Activated CD4-positive, alpha-beta T cell treated with anti-CD3 and anti-CD28 coated beads, Interleukin-2, amount 50 U/mL, for 4 hours (primary cell): ENCODE data around the gene ALDH1L1.
"Not testable (repeated sequence)": the region's sequence is repeated elsewhere in the genome, so short reads cannot be mapped to it uniquely, and the experiment has no call there.

Source experiments
- DNase-seq, 2 experiments: peaks; one replicate each; pipeline ENCODE4 v3.0.0-alpha.2; 2020

ALDH1L1 gene

GRCh38 chr3:126104028-126104635, 76.3 kb downstream of the ALDH1L1 start:
- DNase-seq: no peak

GRCh38 chr3:126103121-126104027, 77.0 kb downstream of the ALDH1L1 start:
- DNase-seq: no peak

GRCh38 chr3:126102530-126102951, 77.8 kb downstream of the ALDH1L1 start:
- no peak for DNase-seq

- DNase-seq: no peak
Observed at GRCh38 chr3:126102011-126102410, 78.4 kb downstream of the ALDH1L1 start.

GRCh38 chr3:126101521-126101982, 78.8 kb downstream of the ALDH1L1 start:
- DNase-seq: no peak

GRCh38 chr3:126100634-126101301, 79.6 kb downstream of the ALDH1L1 start:
- DNase-seq: no peak

- no peak for DNase-seq
Observed at GRCh38 chr3:126100269-126100633, 80.1 kb downstream of the ALDH1L1 start.

- DNase-seq: no peak
Observed at GRCh38 chr3:126098391-126098858, 82.0 kb downstream of the ALDH1L1 start.

- DNase-seq: no peak
Observed at GRCh38 chr3:126097801-126098200, 82.6 kb downstream of the ALDH1L1 start.

- not testable (repeated sequence) for DNase-seq
Observed at GRCh38 chr3:126096274-126096673, 84.1 kb downstream of the ALDH1L1 start.

- not testable (repeated sequence) for DNase-seq
Observed at GRCh38 chr3:126092128-126092527, 88.3 kb downstream of the ALDH1L1 start.

- DNase-seq: no peak
Observed at GRCh38 chr3:126087552-126088175, 92.7 kb downstream of the ALDH1L1 start.

GRCh38 chr3:126085841-126086240, 94.5 kb downstream of the ALDH1L1 start:
- no peak for DNase-seq

GRCh38 chr3:126085276-126085675, 95.1 kb downstream of the ALDH1L1 start:
- no peak for DNase-seq

GRCh38 chr3:126084768-126085180, 95.6 kb downstream of the ALDH1L1 start:
- no peak for DNase-seq

- peak; percentile 75 to 77 for DNase-seq
Observed at GRCh38 chr3:126083913-126084767, 96.2 kb downstream of the ALDH1L1 start, which contains the start of gene SLC41A3. Gene SLC41A3 (minus strand): TSS chr3:126084124. CDS start chr3:126068219, 15,905 bp downstream.

GRCh38 chr3:126083511-126083912, 96.9 kb downstream of the ALDH1L1 start:
- peak in 1 of 2 experiments; percentile 24 for DNase-seq

- DNase-seq: no peak
Observed at GRCh38 chr3:126083138-126083445, 97.3 kb downstream of the ALDH1L1 start.

- no peak for DNase-seq
Observed at GRCh38 chr3:126082362-126083137, 97.8 kb downstream of the ALDH1L1 start.

- peak in 1 of 2 experiments; percentile 6 for DNase-seq
Observed at GRCh38 chr3:126081618-126082361, 98.6 kb downstream of the ALDH1L1 start.
